Forelimb muscle (tissue), 1 donor: Measurements from ENCODE around the gene ADCYAP1R1. TPM values are rescaled to one million over a fixed set of nuclear protein-coding genes. Genes with fewer than 3 reads are reported as not detected.

Source experiments
- DNase-seq: peaks from one replicate; pipeline ENCODE4 v3.0.0-alpha.2; 2013; ENCODE audit warnings: low read depth
- polyA plus RNA-seq: library from polyadenylated mRNA; unstranded; fragments of 120-200 nt; gene quantifications from one replicate; pipeline ENCODE4 v1.2.1, GENCODE V29; 2013; ENCODE audit not compliant: insufficient read length

Gene ADCYAP1R1
- polyA plus RNA-seq, 1 donor, result 6.7 TPM

- DNase-seq, result no peak
Observed at GRCh38 chr7:31043051-31043471, 9.0 kb upstream of the ADCYAP1R1 start.

- DNase-seq, result no peak
Observed at GRCh38 chr7:31044529-31044928, 7.6 kb upstream of the ADCYAP1R1 start.

GRCh38 chr7:31046723-31047122 lies 5.4 kb upstream of the ADCYAP1R1 start:
- DNase-seq, result no peak

GRCh38 chr7:31047313-31048146 lies 4.6 kb upstream of the ADCYAP1R1 start:
- DNase-seq, result no peak

GRCh38 chr7:31049005-31049765 lies 2.9 kb upstream of the ADCYAP1R1 start:
- no peak for DNase-seq

- DNase-seq, result no peak
Observed at GRCh38 chr7:31052487-31052840, 356 bp downstream of the ADCYAP1R1 start.

- DNase-seq, result no peak
Observed at GRCh38 chr7:31052841-31053601, 913 bp downstream of the ADCYAP1R1 start.

- DNase-seq, result no peak
Observed at GRCh38 chr7:31053986-31054385, 1.9 kb downstream of the ADCYAP1R1 start.

- no peak for DNase-seq
Observed at GRCh38 chr7:31054608-31055278, 2.6 kb downstream of the ADCYAP1R1 start.

GRCh38 chr7:31055471-31055870 lies 3.4 kb downstream of the ADCYAP1R1 start:
- DNase-seq, result no peak

- no peak for DNase-seq
Observed at GRCh38 chr7:31056775-31057346, 4.8 kb downstream of the ADCYAP1R1 start.

- no peak for DNase-seq
Observed at GRCh38 chr7:31058122-31058521, 6.0 kb downstream of the ADCYAP1R1 start.

GRCh38 chr7:31058688-31059087 lies 6.6 kb downstream of the ADCYAP1R1 start:
- no peak for DNase-seq

- no peak for DNase-seq
Observed at GRCh38 chr7:31059551-31059950, 7.4 kb downstream of the ADCYAP1R1 start.

GRCh38 chr7:31061185-31061584 lies 9.1 kb downstream of the ADCYAP1R1 start:
- DNase-seq, result no peak

- no peak for DNase-seq
Observed at GRCh38 chr7:31062746-31063435, 10.8 kb downstream of the ADCYAP1R1 start.

- DNase-seq, result no peak
Observed at GRCh38 chr7:31065021-31065593, 13.0 kb downstream of the ADCYAP1R1 start.

- DNase-seq, result no peak
Observed at GRCh38 chr7:31065840-31066239, 13.7 kb downstream of the ADCYAP1R1 start.

- no peak for DNase-seq
Observed at GRCh38 chr7:31066516-31067130, 14.5 kb downstream of the ADCYAP1R1 start.

- DNase-seq, result no peak
Observed at GRCh38 chr7:31067491-31067890, 15.4 kb downstream of the ADCYAP1R1 start.
